Measurements from ENCODE around the gene FKBP9.

GRCh38 chr7:32936689-32937088, 20.6 kb upstream of the FKBP9 start:
- TF ChIP-seq CTCF (conservative IDR thresholded peaks at IDR 0.05; ENCODE audit: low read depth, low read length) = 0 out of 2 replicates have a peak, but pooled peaks have one; percentile 11
- TF ChIP-seq EZH2 (IDR thresholded peaks at IDR 0.05; ENCODE audit: borderline replicate concordance, low read depth, low read length, poor library complexity, severe bottlenecking) = no peak
